Stomach (tissue), 9 donors: ENCODE data around the gene FGF14. TPM values are rescaled to one million over a fixed set of nuclear protein-coding genes. Genes with fewer than 3 reads are reported as not detected.

ENCODE experiments used
- DNase-seq, 2 donors: peaks; one replicate each; pipeline versions ENCODE4 v3.0.0 to v3.0.0-alpha.2; 2013 to 2019
- H3K27ac ChIP-seq, 5 donors: fragments of 200-600 bp in 4 of 5; sonication (generic) in 4 of 5; one replicate each; pipeline ENCODE4 v1.5.1; 2013 to 2019; ENCODE audit warnings: mild to moderate bottlenecking in 1 of 5, moderate library complexity in 1 of 5
- H3K27me3 ChIP-seq, 3 donors: fragments of 200-600 bp; sonication (generic); one replicate each; pipeline ENCODE4 v1.5.1; 2017 to 2019; ENCODE audit warnings: mixed run types in 1 of 3
- H3K36me3 ChIP-seq, 4 donors: fragments of 200-600 bp; sonication (generic); 1 replicate in 3 of 4; 2 replicates in 1 of 4; pipeline ENCODE4 v1.5.1; 2016 to 2019
- H3K4me1 ChIP-seq, 4 donors: fragments of 200-600 bp; sonication (generic); one replicate each; pipeline ENCODE4 v1.5.1; 2016 to 2019
- H3K4me3 ChIP-seq, 4 donors: fragments of 200-600 bp; sonication (generic) in 3 of 4; one replicate each; pipeline ENCODE4 v1.5.1; 2016 to 2019; ENCODE audit warnings: mild to moderate bottlenecking in 1 of 4
- H3K9me3 ChIP-seq, 4 donors: fragments of 200-600 bp; sonication (generic); one replicate each; pipeline ENCODE4 v1.5.1; 2016 to 2019
- CTCF ChIP-seq, 7 experiments: fragments of 450-650 bp in 4 of 7; fragments of 200-600 bp in 3 of 7; sonication (generic) in 3 of 7; IDR thresholded peaks; one replicate each; pipeline ENCODE4 v1.5.1; 2016 to 2019; ENCODE audit warnings: antibody characterized with exemption in 7 of 7, control low read depth in 2 of 7, mild to moderate bottlenecking in 1 of 7
- EP300 ChIP-seq: sonication (generic); formaldehyde crosslinking; IDR thresholded peaks from one replicate; pipeline ENCODE4 v1.6.1; 2017; ENCODE audit warnings: antibody characterized with exemption
- POLR2A ChIP-seq, 4 donors: fragments of 450-650 bp; IDR thresholded peaks; one replicate each; pipeline ENCODE4 v1.6.1; 2016; ENCODE audit warnings: antibody characterized with exemption in 4 of 4, control low read depth in 2 of 4, mild to moderate bottlenecking in 1 of 4, moderate library complexity in 1 of 4
- POLR2AphosphoS5 ChIP-seq, 3 donors: sonication (generic); formaldehyde crosslinking; IDR thresholded peaks; one replicate each; pipeline ENCODE4 v1.6.1; 2016; ENCODE audit warnings: antibody characterized with exemption in 3 of 3
- WGBS, 5 donors: extraction: QIAGEN DNeasy Blood & Tissue Kit in 3 of 5; methylation state at CpG; one replicate each; pipeline versions ENCODE4 v1.1.5 to v1.1.7; 2013 to 2018; 5-methylcytosine and 5-hydroxymethylcytosine counted together
- intact Hi-C: fragments of 100-400 bp; cut with DNase I; formaldehyde crosslinking; loops from one replicate; pipeline ENCODE4 v1.15.1; 2023; ENCODE audit warnings: low total_unique reads
- polyA plus RNA-seq, 3 donors: library from polyadenylated mRNA; stranded (reverse); fragments of 200-250 nt; gene quantifications; one replicate each; pipeline ENCODE4 v1.2.3, GENCODE V29; 2013
- total RNA-seq, 5 donors: library from RNA; depleted of rRNA; stranded (reverse); fragments of >200 nt; gene quantifications; one replicate each; pipeline versions ENCODE4 v1.1.0 to v1.2.3, GENCODE V29; 2014 to 2016
- donor health status: healthy with polysubstance abuse.
- donor health status: Bipolar disorder and iron deficiency.
- donor health status: healthy.

Gene FGF14
- total and polyA plus RNA-seq, 8 donors = 0.08 to 6.6 (median 0.54) TPM

- DNase-seq = no peak
- Histone ChIP-seq H3K36me3 (no peaks in the 10 kb centered on the region), H3K4me1 (no peaks in the 10 kb centered on the region), H3K27me3 (no peaks in the 10 kb centered on the region), H3K9me3 (no peaks in the 10 kb centered on the region), H3K27ac (no peak overlapping the region), H3K4me3 (no peak overlapping the region)
- 30 to 66% (median 58%) methylated on average over 1 of the region's 1 CpG for WGBS, 5 donors
- intact Hi-C loops = no loop called here
- TF ChIP-seq POLR2AphosphoS5 (IDR thresholded peaks at IDR 0.05) (no peak), CTCF (IDR thresholded peaks at IDR 0.05) (no peak), EP300 (no peak), POLR2A (IDR thresholded peaks at IDR 0.05) (no peak)
Measured at GRCh38 chr13:102127153-102127552, 274.7 kb downstream of the FGF14 start.

GRCh38 chr13:102122147-102122546 lies 279.7 kb downstream of the FGF14 start:
- Histone ChIP-seq H3K27ac (no peak overlapping the region), H3K27me3 (no peaks in the 10 kb centered on the region), H3K36me3 (no peaks in the 10 kb centered on the region), H3K9me3 (no peaks in the 10 kb centered on the region), H3K4me1 (no peaks in the 10 kb centered on the region), H3K4me3 (no peak overlapping the region)
- no peak for DNase-seq
- no peak for TF ChIP-seq POLR2A (IDR thresholded peaks at IDR 0.05)
- no peak for TF ChIP-seq EP300
- TF ChIP-seq CTCF (IDR thresholded peaks at IDR 0.05) = no peak
- no peak for TF ChIP-seq POLR2AphosphoS5 (IDR thresholded peaks at IDR 0.05)
- WGBS, 5 donors = 78 to 83% (median 80%) methylated on average over 4 of the region's 4 CpGs
- intact Hi-C loops = no loop called here

GRCh38 chr13:102117175-102117831 lies 284.5 kb downstream of the FGF14 start:
- no peak overlapping the region for H3K4me3 ChIP-seq
- H3K27ac ChIP-seq = no peak overlapping the region
- H3K4me1 ChIP-seq = no peaks in the 10 kb centered on the region
- H3K27me3 ChIP-seq = no peaks in the 10 kb centered on the region
- no peaks in the 10 kb centered on the region for H3K9me3 ChIP-seq
- no peaks in the 10 kb centered on the region for H3K36me3 ChIP-seq
- TF ChIP-seq CTCF (IDR thresholded peaks at IDR 0.05) = no peak
- TF ChIP-seq EP300 = no peak
- no peak for TF ChIP-seq POLR2A (IDR thresholded peaks at IDR 0.05)
- no peak for TF ChIP-seq POLR2AphosphoS5 (IDR thresholded peaks at IDR 0.05)
- no peak for DNase-seq
- intact Hi-C loops = no loop called here
- WGBS, 5 donors = 45 to 57% (median 52%) methylated on average over 7 of the region's 7 CpGs

GRCh38 chr13:102103469-102103868 lies 298.4 kb downstream of the FGF14 start:
- TF ChIP-seq POLR2AphosphoS5 (IDR thresholded peaks at IDR 0.05) (no peak), POLR2A (IDR thresholded peaks at IDR 0.05) (no peak), CTCF (IDR thresholded peaks at IDR 0.05) (no peak), EP300 (no peak)
- intact Hi-C loops = no loop called here
- no peak overlapping the region for H3K4me3 ChIP-seq
- whole genome bisulfite sequencing, 5 donors = 65 to 79% (median 72%) methylated on average over 3 of the region's 3 CpGs
- no peak overlapping the region for H3K27ac ChIP-seq
- no peak for DNase-seq
- no peaks in the 10 kb centered on the region for H3K36me3 ChIP-seq
- H3K27me3 ChIP-seq = no peaks in the 10 kb centered on the region
- H3K4me1 ChIP-seq = no peaks in the 10 kb centered on the region
- H3K9me3 ChIP-seq = no peaks in the 10 kb centered on the region
